BJ (cell line): ENCODE measurements around the gene OR2W3. TPM values are rescaled to one million over a fixed set of nuclear protein-coding genes. Genes with fewer than 3 reads are reported as not detected.

Experiments used
- CTCF ChIA-PET: fragments of 350-600 bp; formaldehyde crosslinking; extraction: SDS; loops from one replicate; lab custom pipeline; 2021; ENCODE audit warnings: antibody characterized with exemption, inconsistent platforms; lab: Yijun Ruan, JAX
- POLR2A ChIA-PET: fragments of 300-600 bp; sonication (Branson Sonifier 250); formaldehyde crosslinking; extraction: SDS; loops from one replicate; lab custom pipeline; 2021; ENCODE audit warnings: antibody characterized with exemption; lab: Charles Lee
- DNase-seq: peaks from one replicate; pipeline ENCODE4 v3.0.0-alpha.2; 2011; ENCODE audit warnings: low read depth
- H3K27me3 ChIP-seq: 2 replicates; pipeline ENCODE4 v1.6.0; 2011; ENCODE audit warnings: low read length; ENCODE audit not compliant: control insufficient read depth, insufficient read depth
- H3K36me3 ChIP-seq: 2 replicates; pipeline ENCODE4 v1.5.1; 2011; ENCODE audit warnings: low read length; ENCODE audit not compliant: control insufficient read depth, insufficient read depth
- H3K4me3 ChIP-seq: 2 replicates; pipeline ENCODE4 v1.5.1; 2011; ENCODE audit warnings: low read depth, mild to moderate bottlenecking, control low read depth, low read length
- polyA plus RNA-seq: library from polyadenylated mRNA; depleted of rRNA; stranded (reverse); fragments of >200 nt; gene quantifications from 2 replicates; pipeline ENCODE4 v1.2.3, GENCODE V29; 2011
- TF ChIP-seq, protein P1 (sequence below): IDR thresholded peaks from 2 replicates; pipeline ENCODE4 v1.5.1; 2011; ENCODE audit warnings: low read depth, mild to moderate bottlenecking, control low read depth, inconsistent platforms, low read length, moderate library complexity; ENCODE audit not compliant: insufficient read depth

Gene OR2W3
- polyA plus RNA-seq, 1 experiment = not detected

DNA sequence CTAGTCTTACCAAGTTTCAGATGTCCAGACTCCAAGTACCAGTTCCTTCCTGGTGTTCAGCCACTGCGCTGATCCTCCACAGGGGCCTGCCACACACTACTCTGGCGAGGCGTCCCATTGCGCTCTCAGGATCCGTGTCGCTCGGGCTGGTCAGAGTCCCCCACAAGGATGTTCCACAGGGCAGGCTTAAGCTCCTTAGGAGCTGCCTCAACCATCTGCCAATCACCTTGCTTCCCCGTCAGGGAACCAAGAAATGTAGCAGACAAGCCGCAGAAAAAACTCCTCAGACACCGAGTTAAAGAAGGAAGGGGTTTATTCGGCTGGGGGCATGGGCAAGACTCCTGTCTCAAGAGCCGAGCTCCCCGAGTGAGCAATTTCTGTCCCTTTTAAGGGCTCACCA is 9.8 kb downstream of the OR2W3 start:
- ChIA-PET CTCF (no interaction called here), POLR2A (no interaction called here)
- TF ChIP-seq, protein P1, sequence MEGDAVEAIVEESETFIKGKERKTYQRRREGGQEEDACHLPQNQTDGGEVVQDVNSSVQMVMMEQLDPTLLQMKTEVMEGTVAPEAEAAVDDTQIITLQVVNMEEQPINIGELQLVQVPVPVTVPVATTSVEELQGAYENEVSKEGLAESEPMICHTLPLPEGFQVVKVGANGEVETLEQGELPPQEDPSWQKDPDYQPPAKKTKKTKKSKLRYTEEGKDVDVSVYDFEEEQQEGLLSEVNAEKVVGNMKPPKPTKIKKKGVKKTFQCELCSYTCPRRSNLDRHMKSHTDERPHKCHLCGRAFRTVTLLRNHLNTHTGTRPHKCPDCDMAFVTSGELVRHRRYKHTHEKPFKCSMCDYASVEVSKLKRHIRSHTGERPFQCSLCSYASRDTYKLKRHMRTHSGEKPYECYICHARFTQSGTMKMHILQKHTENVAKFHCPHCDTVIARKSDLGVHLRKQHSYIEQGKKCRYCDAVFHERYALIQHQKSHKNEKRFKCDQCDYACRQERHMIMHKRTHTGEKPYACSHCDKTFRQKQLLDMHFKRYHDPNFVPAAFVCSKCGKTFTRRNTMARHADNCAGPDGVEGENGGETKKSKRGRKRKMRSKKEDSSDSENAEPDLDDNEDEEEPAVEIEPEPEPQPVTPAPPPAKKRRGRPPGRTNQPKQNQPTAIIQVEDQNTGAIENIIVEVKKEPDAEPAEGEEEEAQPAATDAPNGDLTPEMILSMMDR = no peak
- H3K36me3 ChIP-seq = no peaks in the 10 kb centered on the region
- H3K4me3 ChIP-seq = no peak overlapping the region
- no peaks in the 10 kb centered on the region for H3K27me3 ChIP-seq
- no peak for DNase-seq

DNA sequence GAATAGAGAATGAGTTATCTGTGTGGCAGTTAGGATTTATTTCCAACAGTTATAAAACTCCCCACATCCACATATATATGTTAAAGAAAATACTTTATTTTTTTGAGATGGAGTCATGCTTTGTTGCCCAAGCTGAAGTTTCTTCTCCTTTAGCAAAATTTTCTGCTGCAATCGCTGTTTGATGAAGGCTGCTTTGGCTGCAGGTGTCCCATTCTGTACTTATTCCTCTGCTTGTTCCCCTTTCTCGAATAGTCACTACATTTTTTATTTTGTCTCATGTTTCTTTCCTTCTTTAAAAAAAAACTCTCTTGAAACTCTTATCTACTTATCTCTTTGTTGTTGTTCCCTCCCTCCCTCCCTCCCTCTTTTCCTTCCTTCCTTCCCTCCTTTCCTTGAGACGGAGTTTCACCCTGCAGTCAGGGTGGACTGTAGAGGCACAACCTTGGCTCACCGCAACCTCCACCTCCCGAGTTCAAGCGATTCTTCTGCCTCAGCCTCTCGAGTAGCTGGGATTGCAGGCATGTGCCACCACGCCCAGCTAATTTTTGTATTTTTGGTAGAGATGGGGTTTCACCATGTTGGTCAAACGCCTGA is 10.6 kb downstream of the OR2W3 start:
- DNase-seq = no peak
- POLR2A ChIA-PET = no interaction called here
- Histone ChIP-seq H3K27me3 (no peaks in the 10 kb centered on the region), H3K4me3 (no peak overlapping the region), H3K36me3 (no peaks in the 10 kb centered on the region)
- CTCF ChIA-PET = no interaction called here
- TF ChIP-seq, protein P1 = no peak

DNA sequence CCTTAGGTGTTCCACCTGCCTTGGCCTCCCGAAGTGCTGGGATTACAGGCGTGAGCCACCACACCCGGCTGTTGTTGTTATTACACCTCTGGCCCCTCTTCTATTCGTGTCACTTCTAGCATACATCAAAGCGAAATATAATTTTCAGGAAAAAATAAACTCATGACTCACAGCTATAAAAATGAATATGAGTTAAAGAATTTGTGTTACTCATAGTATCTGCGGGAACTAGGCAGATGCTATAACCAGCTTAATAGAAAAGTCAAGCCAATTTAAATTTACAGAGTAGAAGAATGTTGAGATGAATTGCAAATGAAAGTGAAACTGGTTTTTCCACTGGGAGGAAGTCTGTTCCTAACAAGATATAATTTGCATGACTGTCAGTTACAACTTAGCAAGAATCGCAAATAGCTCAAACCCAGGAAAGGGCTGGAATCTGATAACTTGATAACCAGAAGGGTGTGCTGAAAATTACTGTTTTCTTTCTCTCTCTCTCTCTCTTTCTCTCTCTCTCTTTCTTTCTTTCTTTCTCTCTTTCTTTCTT is 11.2 kb downstream of the OR2W3 start:
- Histone ChIP-seq H3K4me3 (no peak overlapping the region), H3K36me3 (no peaks in the 10 kb centered on the region), H3K27me3 (no peaks in the 10 kb centered on the region)
- ChIA-PET POLR2A (no interaction called here), CTCF (no interaction called here)
- TF ChIP-seq, protein P1 = no peak
- peak; percentile 4 for DNase-seq

DNA sequence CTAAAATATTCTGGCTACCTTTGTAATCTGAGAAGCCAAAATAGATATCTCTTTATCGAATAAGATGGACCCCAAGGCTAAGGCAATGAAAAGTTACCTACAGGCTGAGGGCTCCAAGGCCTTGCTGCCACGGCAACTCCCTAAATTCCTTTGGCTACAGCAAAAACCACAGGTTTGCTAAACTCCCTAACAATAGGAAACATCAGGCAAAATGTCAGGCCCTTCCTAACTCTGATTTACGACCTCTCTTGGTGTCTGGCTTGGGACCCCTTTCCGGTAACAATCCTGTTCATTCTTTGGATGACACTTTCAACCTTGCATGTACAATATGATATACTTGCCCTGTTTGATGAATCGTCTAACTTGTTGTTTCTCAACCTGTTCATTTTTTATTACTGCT is 13.4 kb downstream of the OR2W3 start:
- DNase-seq = no peak
- H3K36me3 ChIP-seq = no peaks in the 10 kb centered on the region
- ChIA-PET CTCF (no interaction called here), POLR2A (no interaction called here)
- no peaks in the 10 kb centered on the region for H3K27me3 ChIP-seq
- no peak overlapping the region for H3K4me3 ChIP-seq
- TF ChIP-seq, protein P1 = no peak

DNA sequence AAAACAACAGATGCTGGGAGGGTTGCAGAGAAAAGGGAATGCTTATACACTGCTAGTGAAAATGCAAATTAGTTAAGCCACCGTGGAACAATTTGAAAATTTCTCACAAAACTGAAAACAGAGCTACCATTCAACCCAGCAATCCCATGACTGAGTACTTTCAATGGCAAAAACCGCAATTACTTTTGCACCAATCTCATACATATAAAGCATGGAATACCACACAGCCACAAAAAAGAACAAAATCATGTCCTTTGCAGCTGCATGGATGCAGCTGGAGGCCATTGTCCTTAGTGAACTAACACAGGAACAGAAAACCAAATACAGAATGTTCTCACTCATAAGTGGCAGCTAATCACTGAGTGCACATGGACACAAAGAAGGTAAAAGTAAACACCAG is 18.4 kb downstream of the OR2W3 start:
- no peaks in the 10 kb centered on the region for H3K36me3 ChIP-seq
- TF ChIP-seq, protein P1 = no peak
- CTCF ChIA-PET = no interaction called here
- DNase-seq = no peak
- H3K4me3 ChIP-seq = no peak overlapping the region
- POLR2A ChIA-PET = no interaction called here
- H3K27me3 ChIP-seq = no peaks in the 10 kb centered on the region
